ENCODE measurements around the gene SLC26A5. TPM values are rescaled to one million over a fixed set of nuclear protein-coding genes. Genes with fewer than 3 reads are reported as not detected.

The SLC26A5 gene
- total RNA-seq, 2 experiments from 2014 or later = not detected

DNA sequence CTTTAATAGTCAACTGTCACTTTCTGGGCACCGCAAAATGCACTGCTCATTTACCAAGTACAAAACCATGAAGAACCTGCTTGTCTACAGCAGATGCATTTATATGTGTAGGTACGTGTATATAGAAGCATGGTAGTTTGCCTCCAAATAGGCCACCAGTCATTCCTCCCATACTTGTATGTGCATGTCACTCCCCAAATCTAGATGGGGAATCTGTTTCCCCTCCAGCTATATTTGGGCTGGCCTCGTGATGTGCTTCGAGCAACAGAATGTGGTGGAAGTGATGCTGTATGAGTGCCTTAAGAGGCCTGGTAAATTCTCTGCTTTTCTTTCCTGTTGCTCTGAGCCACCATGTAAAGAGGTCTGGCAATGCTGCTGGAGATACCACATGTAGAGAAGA lies 51.4 kb downstream of the SLC26A5 start:
- Histone ChIP-seq H3K79me2 (ENCODE audit: insufficient read depth, low read depth, low read length) (no peaks in the 10 kb centered on the region), H3K4me2 (ENCODE audit: low read length) (no peak overlapping the region), H4K20me1 (ENCODE audit: insufficient read depth, low read length) (no peaks in the 10 kb centered on the region), H2AFZ (ENCODE audit: low read length) (no peak overlapping the region), H3K9me3 (ENCODE audit: low read length) (no peaks in the 10 kb centered on the region), H3K4me3 (ENCODE audit: low read depth, low read length, poor library complexity, severe bottlenecking) (no peak overlapping the region), H3K27ac (ENCODE audit: low read depth, low read length, poor library complexity, severe bottlenecking) (no peak overlapping the region), H3K36me3 (ENCODE audit: insufficient read depth, low read length) (no peaks in the 10 kb centered on the region), H3K9me2 (ENCODE audit: insufficient read depth, low read length) (no peaks in the 10 kb centered on the region), H3K4me1 (ENCODE audit: insufficient read depth, low read length, poor library complexity, severe bottlenecking) (no peaks in the 10 kb centered on the region)
- ChIA-PET POLR2A (interaction anchor here (0.6 kb wide), 1 partner anchor 22 kb away, joined by 4 read pairs; no protein-coding TSS in a partner anchor), CTCF (ENCODE audit: unreplicated experiment) (no interaction called here)
- DNase-seq (ENCODE audit: low spot score) = no peak
- no TSS peak for BruUV-seq (replicated peaks)
- intact Hi-C loops (cut with micrococcal nuclease; ENCODE audit: unreplicated experiment) = no loop called here
- TF ChIP-seq EZH2phosphoT487 (IDR thresholded peaks at IDR 0.05; ENCODE audit: borderline replicate concordance, low read depth, low read length) = no peak
- TF ChIP-seq, protein P1, sequence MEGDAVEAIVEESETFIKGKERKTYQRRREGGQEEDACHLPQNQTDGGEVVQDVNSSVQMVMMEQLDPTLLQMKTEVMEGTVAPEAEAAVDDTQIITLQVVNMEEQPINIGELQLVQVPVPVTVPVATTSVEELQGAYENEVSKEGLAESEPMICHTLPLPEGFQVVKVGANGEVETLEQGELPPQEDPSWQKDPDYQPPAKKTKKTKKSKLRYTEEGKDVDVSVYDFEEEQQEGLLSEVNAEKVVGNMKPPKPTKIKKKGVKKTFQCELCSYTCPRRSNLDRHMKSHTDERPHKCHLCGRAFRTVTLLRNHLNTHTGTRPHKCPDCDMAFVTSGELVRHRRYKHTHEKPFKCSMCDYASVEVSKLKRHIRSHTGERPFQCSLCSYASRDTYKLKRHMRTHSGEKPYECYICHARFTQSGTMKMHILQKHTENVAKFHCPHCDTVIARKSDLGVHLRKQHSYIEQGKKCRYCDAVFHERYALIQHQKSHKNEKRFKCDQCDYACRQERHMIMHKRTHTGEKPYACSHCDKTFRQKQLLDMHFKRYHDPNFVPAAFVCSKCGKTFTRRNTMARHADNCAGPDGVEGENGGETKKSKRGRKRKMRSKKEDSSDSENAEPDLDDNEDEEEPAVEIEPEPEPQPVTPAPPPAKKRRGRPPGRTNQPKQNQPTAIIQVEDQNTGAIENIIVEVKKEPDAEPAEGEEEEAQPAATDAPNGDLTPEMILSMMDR (conservative IDR thresholded peaks at IDR 0.05; ENCODE audit: low read length) = no peak

DNA sequence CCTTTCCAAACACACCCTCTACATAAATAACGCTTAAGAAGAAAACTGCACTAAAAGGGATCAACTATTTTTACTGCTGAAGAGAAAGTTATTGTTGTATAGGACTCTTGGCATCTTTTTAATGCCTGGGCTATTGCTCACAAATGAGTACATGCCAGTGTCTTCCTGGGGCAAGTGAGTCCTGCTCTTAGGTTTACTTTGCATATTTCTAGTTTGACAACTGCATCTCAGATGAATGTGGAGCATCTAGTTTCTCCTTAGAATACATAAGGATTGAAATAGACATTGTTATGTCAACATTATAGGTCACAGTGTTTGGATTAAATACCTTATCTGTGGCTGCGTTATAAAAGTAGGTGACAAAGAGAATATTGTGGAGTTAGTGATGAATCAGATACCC lies 54.0 kb downstream of the SLC26A5 start:
- CTCF ChIA-PET (ENCODE audit: unreplicated experiment) = no interaction called here
- Histone ChIP-seq H3K79me2 (ENCODE audit: insufficient read depth, low read depth, low read length) (no peaks in the 10 kb centered on the region), H3K36me3 (ENCODE audit: insufficient read depth, low read length) (no peaks in the 10 kb centered on the region), H3K27ac (ENCODE audit: low read depth, low read length, poor library complexity, severe bottlenecking) (no peak overlapping the region), H3K4me1 (ENCODE audit: insufficient read depth, low read length, poor library complexity, severe bottlenecking) (no peaks in the 10 kb centered on the region), H3K4me2 (ENCODE audit: low read length) (no peak overlapping the region), H3K9me2 (ENCODE audit: insufficient read depth, low read length) (no peaks in the 10 kb centered on the region), H3K4me3 (ENCODE audit: low read depth, low read length, poor library complexity, severe bottlenecking) (no peak overlapping the region), H2AFZ (ENCODE audit: low read length) (no peak overlapping the region), H4K20me1 (ENCODE audit: insufficient read depth, low read length) (no peaks in the 10 kb centered on the region), H3K9me3 (ENCODE audit: low read length) (no peaks in the 10 kb centered on the region)
- no peak for DNase-seq (ENCODE audit: low spot score)
- POLR2A ChIA-PET = no interaction called here
- intact Hi-C loops (cut with micrococcal nuclease; ENCODE audit: unreplicated experiment) = no loop called here
- BruUV-seq (replicated peaks) = no TSS peak
- TF ChIP-seq, protein P1 (conservative IDR thresholded peaks at IDR 0.05; ENCODE audit: low read length) = no peak
- no peak for TF ChIP-seq EZH2phosphoT487 (IDR thresholded peaks at IDR 0.05; ENCODE audit: borderline replicate concordance, low read depth, low read length)

DNA sequence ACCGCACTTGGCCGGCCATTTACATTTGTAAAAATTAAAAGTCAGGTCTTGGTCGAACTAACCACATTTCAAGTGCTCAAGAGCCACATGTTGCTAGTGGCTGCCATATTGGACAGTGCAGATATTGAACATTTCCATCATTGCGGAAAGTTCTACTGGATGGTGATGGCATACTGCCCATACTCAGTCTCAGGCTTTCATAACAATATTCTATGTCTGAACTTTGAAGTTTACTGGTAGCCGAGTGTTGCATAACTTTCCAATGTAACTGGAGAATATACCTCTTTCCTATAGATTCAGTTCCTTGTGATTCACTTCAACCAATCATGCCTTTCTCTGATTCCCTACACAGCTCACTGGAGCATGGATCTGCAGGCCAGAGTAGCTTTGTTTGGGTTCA lies 54.9 kb downstream of the SLC26A5 start:
- no peak for DNase-seq (ENCODE audit: low spot score)
- no TSS peak for BruUV-seq (replicated peaks)
- no peak overlapping the region for H3K4me3 ChIP-seq (ENCODE audit: low read depth, low read length, poor library complexity, severe bottlenecking)
- H3K9me2 ChIP-seq (ENCODE audit: insufficient read depth, low read length) = no peaks in the 10 kb centered on the region
- H3K4me1 ChIP-seq (ENCODE audit: insufficient read depth, low read length, poor library complexity, severe bottlenecking) = no peaks in the 10 kb centered on the region
- H3K79me2 ChIP-seq (ENCODE audit: insufficient read depth, low read depth, low read length) = no peaks in the 10 kb centered on the region
- H3K27ac ChIP-seq (ENCODE audit: low read depth, low read length, poor library complexity, severe bottlenecking) = no peak overlapping the region
- H3K36me3 ChIP-seq (ENCODE audit: insufficient read depth, low read length) = no peaks in the 10 kb centered on the region
- no peak overlapping the region for H2AFZ ChIP-seq (ENCODE audit: low read length)
- intact Hi-C loops (cut with micrococcal nuclease; ENCODE audit: unreplicated experiment) = no loop called here
- POLR2A ChIA-PET = no interaction called here
- H3K4me2 ChIP-seq (ENCODE audit: low read length) = no peak overlapping the region
- CTCF ChIA-PET (ENCODE audit: unreplicated experiment) = no interaction called here
- no peaks in the 10 kb centered on the region for H3K9me3 ChIP-seq (ENCODE audit: low read length)
- H4K20me1 ChIP-seq (ENCODE audit: insufficient read depth, low read length) = no peaks in the 10 kb centered on the region
- TF ChIP-seq, protein P1 (conservative IDR thresholded peaks at IDR 0.05; ENCODE audit: low read length) = no peak
- no peak for TF ChIP-seq EZH2phosphoT487 (IDR thresholded peaks at IDR 0.05; ENCODE audit: borderline replicate concordance, low read depth, low read length)

Data from OCI-LY7 (cell line).